HFFc6 (cell line): ENCODE measurements around the gene RFC5. TPM values are rescaled to one million over a fixed set of nuclear protein-coding genes. Genes with fewer than 3 reads are reported as not detected.

Experiments used
- DNase-seq: peaks from one replicate; pipeline ENCODE4 v3.0.0-alpha.2; 2018
- H3K27ac Mint-ChIP-seq: 2 replicates; pipeline ENCODE4 v1.8.0; 2020; ENCODE audit warnings: mild to moderate bottlenecking, mixed read lengths
- H3K27me3 Mint-ChIP-seq: 2 replicates; pipeline ENCODE4 v1.8.0; 2021; ENCODE audit warnings: mild to moderate bottlenecking, moderate library complexity, mixed read lengths; ENCODE audit not compliant: insufficient read depth
- H3K36me3 Mint-ChIP-seq: 2 replicates; pipeline ENCODE4 v1.8.0; 2021; ENCODE audit warnings: low read depth, mixed read lengths
- H3K4me1 Mint-ChIP-seq: 2 replicates; pipeline ENCODE4 v1.8.0; 2020; ENCODE audit warnings: low read depth, mixed read lengths
- H3K4me3 Mint-ChIP-seq: 2 replicates; pipeline ENCODE4 v1.8.0; 2020; ENCODE audit warnings: mild to moderate bottlenecking, moderate library complexity, mixed read lengths
- H3K9me3 Mint-ChIP-seq: 2 replicates; pipeline ENCODE4 v1.8.0; 2020; ENCODE audit warnings: mild to moderate bottlenecking, mixed read lengths
- CTCF ChIP-seq: fragments of 200-600 bp; sonication (generic); IDR thresholded peaks from 2 replicates; pipeline ENCODE4 v1.5.0; 2021; ENCODE audit warnings: antibody characterized with exemption, mild to moderate bottlenecking
- total RNA-seq, 6 experiments: library from RNA; stranded (reverse); fragmentation: NEBNext Ultra II Directional; extraction: Animal tissue kit (Norgen Biotek cat#: 25700); gene quantifications; 2 replicates in 1 of 6; 3 replicates in 5 of 6; pipeline ENCODE4 v1.2.3, GENCODE V29; 2021

Gene RFC5
- total RNA-seq, 6 experiments from 2014 or later: 9.3 to 19.6 (median 16.6) TPM

GRCh38 chr12:118042091-118042490 is 25.6 kb downstream of the RFC5 start:
- Mint-ChIP-seq H3K4me1 (no peaks in the 10 kb centered on the region), H3K27me3 (peaks cover 3% of the 10 kb centered on the region; the same call in 1 of the 2 replicates), H3K36me3 (peaks cover 40% of the 10 kb centered on the region), H3K4me3 (no peak overlapping the region), H3K9me3 (no peaks in the 10 kb centered on the region), H3K27ac (no peak overlapping the region)
- no peak for TF ChIP-seq CTCF
- DNase-seq: no peak

GRCh38 chr12:118044075-118044474 is 27.6 kb downstream of the RFC5 start:
- no peaks in the 10 kb centered on the region for H3K9me3 Mint-ChIP-seq
- no peak for DNase-seq
- 0 out of 2 replicates have a peak, but pooled peaks cover 4% of the 10 kb centered on the region for H3K4me1 Mint-ChIP-seq
- H3K36me3 Mint-ChIP-seq: peaks cover 38% of the 10 kb centered on the region
- H3K27ac Mint-ChIP-seq: no peak overlapping the region
- H3K27me3 Mint-ChIP-seq: peaks cover 3% of the 10 kb centered on the region; the same call in 1 of the 2 replicates
- H3K4me3 Mint-ChIP-seq: no peak overlapping the region
- no peak for TF ChIP-seq CTCF

- H3K36me3 Mint-ChIP-seq: peaks cover 34% of the 10 kb centered on the region
- TF ChIP-seq CTCF: no peak
- no peak overlapping the region for H3K27ac Mint-ChIP-seq
- H3K4me1 Mint-ChIP-seq: 0 out of 2 replicates have a peak, but pooled peaks cover 5% of the 10 kb centered on the region
- DNase-seq: no peak
- H3K27me3 Mint-ChIP-seq: peaks cover 3% of the 10 kb centered on the region; the same call in 1 of the 2 replicates
- H3K9me3 Mint-ChIP-seq: no peaks in the 10 kb centered on the region
- H3K4me3 Mint-ChIP-seq: no peak overlapping the region
These were observed 28.1 kb downstream of the RFC5 start for GRCh38 chr12:118044577-118044976.

DNA sequence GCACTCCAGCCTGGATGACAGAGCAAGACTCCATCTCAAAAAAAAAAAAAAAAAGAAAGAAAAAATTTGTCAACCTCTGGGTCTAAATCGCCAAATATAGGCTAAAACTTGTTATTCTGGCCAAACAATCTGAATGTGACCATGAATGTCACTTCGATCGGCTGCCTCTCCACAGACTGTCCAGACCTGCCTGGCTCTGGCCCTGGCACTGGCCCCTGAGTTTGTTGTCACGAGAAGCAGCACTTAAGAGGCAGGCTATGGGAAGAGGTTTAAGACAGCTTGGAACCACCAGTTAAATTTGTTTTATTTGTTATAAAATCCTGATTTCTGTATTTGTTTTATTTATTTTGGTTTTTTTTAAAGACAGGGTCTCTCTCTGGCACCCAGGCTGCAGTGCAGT is 29.9 kb downstream of the RFC5 start:
- Mint-ChIP-seq H3K4me3 (no peak overlapping the region), H3K27ac (no peak overlapping the region), H3K27me3 (peaks cover 1% of the 10 kb centered on the region; the same call in 1 of the 2 replicates), H3K9me3 (no peaks in the 10 kb centered on the region), H3K4me1 (peaks cover 12% of the 10 kb centered on the region), H3K36me3 (peaks cover 36% of the 10 kb centered on the region)
- TF ChIP-seq CTCF: no peak
- no peak for DNase-seq

GRCh38 chr12:118050972-118051910 is 34.7 kb downstream of the RFC5 start:
- Mint-ChIP-seq H3K4me3 (peak overlapping the region; percentile 71; the same call in 1 of the 2 replicates), H3K4me1 (peaks cover 49% of the 10 kb centered on the region), H3K36me3 (peaks cover 39% of the 10 kb centered on the region), H3K9me3 (no peaks in the 10 kb centered on the region), H3K27ac (peak overlapping the region; percentile 94), H3K27me3 (peaks cover 4% of the 10 kb centered on the region)
- DNase-seq: no peak
- peak; percentile 61 for TF ChIP-seq CTCF
